Glomerular visceral epithelial cell (primary cell): ENCODE results near the gene GLRX.

Experiments
- DNase-seq: peaks from one replicate; pipeline ENCODE4 v3.0.0-alpha.2; 2016; ENCODE audit errors: extremely low spot score

GLRX gene

DNA sequence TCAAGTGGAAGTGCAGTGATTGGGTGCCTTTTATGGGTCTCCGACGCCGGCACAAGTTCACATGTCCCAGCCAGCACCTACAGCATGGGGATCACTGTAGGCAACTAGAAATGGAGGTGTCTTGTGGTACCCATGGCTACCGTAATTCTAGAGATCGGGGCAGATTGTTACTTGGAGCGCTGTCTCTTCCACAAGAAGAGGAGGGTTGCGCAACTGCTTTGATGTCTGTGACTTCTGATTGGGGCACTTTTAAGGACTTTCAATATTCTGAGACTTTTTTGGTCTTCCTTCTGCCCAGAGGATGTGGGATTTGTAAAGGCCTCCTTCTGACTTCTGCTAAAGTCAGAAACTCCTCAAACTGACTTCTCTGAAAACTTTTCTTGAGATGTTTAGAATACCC lies 41.9 kb downstream of the GLRX start:
- no peak for DNase-seq

GRCh38 chr5:95779611-95780010 lies 42.9 kb downstream of the GLRX start:
- no peak for DNase-seq

DNA sequence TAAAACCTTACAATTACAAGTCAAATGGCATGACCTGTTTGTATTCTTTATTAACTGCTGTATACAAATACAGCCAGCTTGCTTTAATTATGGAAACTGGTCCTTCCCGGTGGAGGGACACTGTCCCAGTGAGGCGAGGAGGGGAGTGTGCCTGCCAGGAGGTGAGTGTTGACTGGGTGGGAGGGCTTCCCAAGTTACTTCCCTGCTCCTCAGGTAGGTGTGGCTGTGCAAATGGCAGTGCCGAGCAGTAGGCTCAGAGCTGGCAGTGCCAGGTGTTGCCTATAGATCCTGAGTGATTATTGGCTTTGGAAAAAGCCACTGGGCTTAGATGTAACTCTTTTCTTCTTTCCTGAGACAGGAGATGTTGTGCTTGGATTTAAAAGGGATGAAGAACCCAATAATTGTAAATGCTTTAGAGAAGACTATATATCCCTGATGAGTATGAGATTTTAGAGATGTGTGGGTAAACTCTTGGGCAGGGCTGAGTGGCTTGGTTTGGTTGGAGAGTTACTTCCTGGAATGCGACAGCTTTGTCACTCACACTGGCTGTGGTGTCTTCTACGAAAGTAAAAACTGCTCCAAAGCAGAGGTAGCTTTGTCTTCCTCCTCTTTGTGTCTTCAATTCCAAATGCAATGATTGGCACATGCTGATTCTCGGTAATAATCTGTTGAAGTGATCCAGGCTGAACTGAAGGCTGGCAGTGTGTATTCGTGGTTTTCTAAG lies 43.7 kb downstream of the GLRX start:
- DNase-seq, result no peak

DNA sequence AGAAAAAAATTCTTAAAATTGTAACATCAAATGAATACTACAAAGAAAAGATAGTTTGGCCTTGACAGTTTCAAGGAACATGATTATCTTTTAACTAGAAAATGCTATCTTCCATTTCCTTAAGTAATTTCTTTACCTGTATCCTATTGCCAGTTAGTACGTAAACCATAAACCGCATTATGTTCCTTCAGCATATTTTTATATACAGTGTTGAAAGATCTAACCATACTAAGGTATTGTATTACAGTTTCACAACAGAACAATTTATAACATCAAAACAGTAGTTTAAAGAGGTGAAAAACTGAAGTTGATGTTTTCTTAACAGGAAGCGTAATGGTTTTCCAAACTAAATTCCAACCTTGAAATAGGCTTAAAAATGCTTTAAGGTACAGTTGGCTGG lies 45.1 kb downstream of the GLRX start:
- no peak for DNase-seq

DNA sequence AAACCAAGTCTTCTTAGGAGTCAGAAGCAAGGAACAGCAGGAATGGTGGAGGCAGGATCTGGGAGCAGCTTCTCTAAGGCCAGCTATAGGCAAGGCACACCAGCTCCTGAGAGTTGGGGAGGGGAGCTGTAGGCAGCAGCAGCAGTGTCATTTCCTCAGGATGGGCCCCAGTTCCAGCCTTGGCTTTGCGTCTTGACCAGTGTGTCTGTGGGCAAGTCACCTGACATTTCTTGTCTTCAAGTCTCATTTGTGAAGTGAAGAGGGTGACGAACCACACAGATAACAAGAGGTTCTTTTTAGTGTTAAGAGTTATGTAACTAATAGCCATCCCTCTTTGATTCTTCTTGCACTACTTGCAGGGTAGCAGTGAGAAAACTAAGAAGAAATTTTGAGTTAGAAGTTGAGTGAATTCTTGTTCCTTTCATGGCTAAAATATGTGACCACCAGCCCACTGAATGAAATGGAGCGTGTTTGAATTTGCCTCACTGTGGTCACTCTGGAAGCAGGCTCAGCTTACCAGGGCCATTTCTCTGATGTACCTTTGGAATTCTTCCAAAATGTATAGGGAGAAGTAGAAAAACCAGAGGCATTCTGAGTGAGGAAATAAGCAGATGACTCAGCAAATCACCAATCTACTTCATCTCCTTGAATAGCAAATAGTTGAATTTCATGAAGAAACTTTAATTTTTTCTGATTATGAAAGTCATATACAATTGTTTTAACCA lies 49.0 kb downstream of the GLRX start:
- DNase-seq, result peak; percentile 95

- no peak for DNase-seq
Measured at GRCh38 chr5:95771892-95772291, 50.6 kb downstream of the GLRX start.

- DNase-seq, result no peak
Measured at GRCh38 chr5:95770830-95771708, 51.5 kb downstream of the GLRX start.

DNA sequence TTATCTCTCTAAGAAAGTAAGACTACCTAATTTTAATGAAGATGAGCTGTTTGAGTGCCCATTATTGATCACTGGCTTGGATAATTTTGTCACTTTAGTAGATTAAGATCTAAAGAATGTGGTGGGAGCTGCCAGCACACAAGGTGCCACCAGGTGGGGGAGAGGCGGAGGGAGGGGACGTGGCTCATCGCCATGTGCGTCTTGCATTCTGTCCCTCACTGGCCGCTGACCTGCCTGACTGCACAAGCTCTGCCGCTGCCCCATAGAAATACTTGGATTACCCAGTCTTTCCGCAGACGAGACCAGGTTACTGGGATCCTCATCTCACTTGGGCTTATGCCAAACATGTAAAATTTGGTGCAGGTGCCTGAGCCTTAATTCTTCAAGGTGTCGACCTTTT lies 53.8 kb downstream of the GLRX start:
- DNase-seq, result no peak

DNA sequence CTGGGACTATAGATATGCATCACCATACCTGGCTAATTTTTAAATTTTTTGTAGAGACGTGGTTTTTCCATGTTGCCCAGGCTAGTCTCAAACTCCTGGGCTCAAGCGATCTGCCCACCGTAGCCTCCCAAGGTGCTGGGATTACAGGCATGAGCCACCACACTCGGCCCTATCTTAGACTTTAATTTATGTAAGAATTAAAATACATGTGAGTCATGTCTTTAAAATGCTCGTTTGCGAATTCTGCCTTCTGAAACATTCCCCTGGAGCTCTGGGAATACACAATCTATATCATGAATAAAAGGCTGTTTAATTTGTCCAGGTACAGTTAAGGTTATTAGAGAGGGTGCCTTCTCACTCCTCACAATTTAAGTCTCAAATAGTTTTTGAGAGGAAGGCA lies 58.6 kb downstream of the GLRX start:
- no peak for DNase-seq
